ENCODE results near the gene MBIP.

DNA sequence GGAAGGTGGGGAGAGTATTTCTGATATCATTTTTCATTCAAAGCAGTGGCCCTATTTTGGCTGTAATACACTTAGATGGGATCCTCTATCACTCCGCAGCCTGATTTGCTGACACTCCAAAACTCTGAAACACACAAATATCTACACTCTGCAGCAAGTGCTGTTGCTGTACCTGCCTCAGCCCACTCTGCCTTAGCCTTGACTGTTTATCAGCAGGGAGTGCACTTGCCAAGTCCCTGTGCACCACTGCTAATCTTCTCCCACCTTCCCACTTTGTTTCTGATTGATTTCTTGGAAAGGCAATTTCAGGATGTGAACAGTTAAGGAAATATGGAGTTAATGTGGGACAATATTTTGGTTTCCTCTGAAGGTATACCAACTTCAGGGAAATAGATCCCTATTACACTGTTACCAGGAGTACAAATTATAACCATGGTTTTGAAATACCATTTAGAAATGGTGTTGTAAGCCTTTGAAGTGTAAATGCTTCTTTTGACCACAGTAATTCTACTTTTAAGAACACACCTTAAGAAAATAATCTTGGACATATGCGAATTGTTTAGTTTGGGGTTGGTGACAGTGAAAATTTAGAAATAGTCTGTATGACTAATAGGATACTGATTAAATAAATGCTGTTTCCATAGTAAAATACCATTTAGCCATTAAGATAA lies 59.3 kb downstream of the MBIP start:
- TF ChIP-seq, protein P1, sequence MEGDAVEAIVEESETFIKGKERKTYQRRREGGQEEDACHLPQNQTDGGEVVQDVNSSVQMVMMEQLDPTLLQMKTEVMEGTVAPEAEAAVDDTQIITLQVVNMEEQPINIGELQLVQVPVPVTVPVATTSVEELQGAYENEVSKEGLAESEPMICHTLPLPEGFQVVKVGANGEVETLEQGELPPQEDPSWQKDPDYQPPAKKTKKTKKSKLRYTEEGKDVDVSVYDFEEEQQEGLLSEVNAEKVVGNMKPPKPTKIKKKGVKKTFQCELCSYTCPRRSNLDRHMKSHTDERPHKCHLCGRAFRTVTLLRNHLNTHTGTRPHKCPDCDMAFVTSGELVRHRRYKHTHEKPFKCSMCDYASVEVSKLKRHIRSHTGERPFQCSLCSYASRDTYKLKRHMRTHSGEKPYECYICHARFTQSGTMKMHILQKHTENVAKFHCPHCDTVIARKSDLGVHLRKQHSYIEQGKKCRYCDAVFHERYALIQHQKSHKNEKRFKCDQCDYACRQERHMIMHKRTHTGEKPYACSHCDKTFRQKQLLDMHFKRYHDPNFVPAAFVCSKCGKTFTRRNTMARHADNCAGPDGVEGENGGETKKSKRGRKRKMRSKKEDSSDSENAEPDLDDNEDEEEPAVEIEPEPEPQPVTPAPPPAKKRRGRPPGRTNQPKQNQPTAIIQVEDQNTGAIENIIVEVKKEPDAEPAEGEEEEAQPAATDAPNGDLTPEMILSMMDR (IDR thresholded peaks at IDR 0.05), result no peak
- no peak for TF ChIP-seq POLR2A (IDR thresholded peaks at IDR 0.05)

All from heart left ventricle (tissue), 13 donors.